ENCODE results near the gene ERVW-1. TPM values are rescaled to one million over a fixed set of nuclear protein-coding genes. Genes with fewer than 3 reads are reported as not detected.
"Not testable (repeated sequence)": the region's sequence is repeated elsewhere in the genome, so short reads cannot be mapped to it uniquely, and the experiment has no call there.

The ERVW-1 gene, protein sequence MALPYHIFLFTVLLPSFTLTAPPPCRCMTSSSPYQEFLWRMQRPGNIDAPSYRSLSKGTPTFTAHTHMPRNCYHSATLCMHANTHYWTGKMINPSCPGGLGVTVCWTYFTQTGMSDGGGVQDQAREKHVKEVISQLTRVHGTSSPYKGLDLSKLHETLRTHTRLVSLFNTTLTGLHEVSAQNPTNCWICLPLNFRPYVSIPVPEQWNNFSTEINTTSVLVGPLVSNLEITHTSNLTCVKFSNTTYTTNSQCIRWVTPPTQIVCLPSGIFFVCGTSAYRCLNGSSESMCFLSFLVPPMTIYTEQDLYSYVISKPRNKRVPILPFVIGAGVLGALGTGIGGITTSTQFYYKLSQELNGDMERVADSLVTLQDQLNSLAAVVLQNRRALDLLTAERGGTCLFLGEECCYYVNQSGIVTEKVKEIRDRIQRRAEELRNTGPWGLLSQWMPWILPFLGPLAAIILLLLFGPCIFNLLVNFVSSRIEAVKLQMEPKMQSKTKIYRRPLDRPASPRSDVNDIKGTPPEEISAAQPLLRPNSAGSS
- 1.00 TPM for polyA plus RNA-seq (2013, experiment 1 of 2)
- polyA plus RNA-seq (2013, experiment 2 of 2), result 1.0 TPM

DNA sequence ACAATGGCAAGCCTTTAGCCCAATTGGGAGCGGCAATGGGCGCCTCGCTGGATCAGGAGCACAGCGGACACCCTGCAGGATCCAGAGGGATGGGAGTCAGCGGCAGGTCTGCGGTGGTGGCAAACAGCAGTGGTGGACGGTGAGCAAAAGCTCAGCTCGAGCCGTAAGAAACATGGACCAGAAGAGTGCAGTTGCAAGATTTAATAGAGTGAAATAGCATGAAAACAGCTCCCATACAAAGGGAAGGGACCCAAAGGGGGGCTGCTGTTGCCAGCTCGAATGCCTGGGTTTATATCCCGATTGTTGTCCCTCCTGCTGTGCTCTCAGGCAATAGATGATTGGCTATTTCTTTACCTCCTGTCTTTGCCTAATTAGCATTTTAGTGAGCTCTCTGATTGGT lies at the start of gene ERVW-1:
TSS of gene ERVW-1 (minus strand) at position 266 of the 400 bp plus-strand sequence. CDS start 7,565 bp downstream, outside the sequence.
- not testable (repeated sequence) for H2BK15ac ChIP-seq (replicated peaks; ENCODE audit: low read depth); H3K56ac ChIP-seq (ENCODE audit: low read length); H3K27me3 ChIP-seq (ENCODE audit: insufficient read depth, low read length, poor library complexity); H3K4me2 ChIP-seq (ENCODE audit: low read length); H2AK5ac ChIP-seq (ENCODE audit: low read length); H3K79me1 ChIP-seq (ENCODE audit: low read length); H3K4me3 ChIP-seq (ENCODE audit: low read length); H3K9ac ChIP-seq (ENCODE audit: low read length); H3K36me3 ChIP-seq (ENCODE audit: control insufficient read depth, insufficient read depth, low read length); H3K4ac ChIP-seq (ENCODE audit: low read depth, low read length); H3K79me2 ChIP-seq (ENCODE audit: control insufficient read depth, insufficient read depth, low read length); H3K18ac ChIP-seq (ENCODE audit: low read length); H2BK120ac ChIP-seq (ENCODE audit: low read depth, low read length); H3K4me1 ChIP-seq (ENCODE audit: control insufficient read depth, low read depth, low read length); DNase-seq; H3K23ac ChIP-seq (ENCODE audit: low read length); H4K8ac ChIP-seq (ENCODE audit: low read depth, low read length); H4K5ac ChIP-seq (ENCODE audit: low read length); H2BK5ac ChIP-seq (ENCODE audit: low read length)
- WGBS (ENCODE audit: extremely low coverage, insufficient coverage, low lambda C conversion rate), result no CpG with 5 or more reads among the region's 11 CpGs
- H3K27ac ChIP-seq (ENCODE audit: low read depth, low read length), result peak within 1 kb of the TSS; percentile 0

DNA sequence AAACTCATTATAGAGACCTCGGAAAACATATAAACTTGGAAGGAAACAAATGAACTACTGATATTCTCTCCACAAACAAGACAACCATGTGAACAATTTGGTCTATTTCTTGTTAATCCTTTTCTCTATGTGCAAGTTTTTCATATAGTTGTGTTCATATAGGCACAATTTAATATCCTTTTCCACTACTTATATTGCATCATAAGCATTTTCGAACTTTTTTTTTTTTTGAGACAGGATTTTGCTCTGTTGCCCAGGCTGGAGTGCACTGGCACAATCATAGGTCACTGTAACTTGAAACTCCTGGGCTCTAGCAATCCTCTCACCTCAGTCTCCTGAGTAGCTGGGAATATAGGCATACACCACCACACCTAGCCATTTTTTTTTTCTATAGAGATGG lies 45.4 kb upstream of the ERVW-1 start:
- Histone ChIP-seq H4K8ac (ENCODE audit: low read depth, low read length) (no peak overlapping the region), H3K79me2 (ENCODE audit: control insufficient read depth, insufficient read depth, low read length) (no peaks in the 10 kb centered on the region), H2BK5ac (ENCODE audit: low read length) (no peak overlapping the region), H3K9ac (ENCODE audit: low read length) (no peak overlapping the region), H3K23ac (ENCODE audit: low read length) (no peak overlapping the region), H3K4me2 (ENCODE audit: low read length) (no peak overlapping the region), H2AK5ac (ENCODE audit: low read length) (no peak overlapping the region), H4K5ac (ENCODE audit: low read length) (no peak overlapping the region), H2BK15ac (replicated peaks; ENCODE audit: low read depth) (no peak overlapping the region), H3K4me1 (ENCODE audit: control insufficient read depth, low read depth, low read length) (no peaks in the 10 kb centered on the region), H3K27me3 (ENCODE audit: insufficient read depth, low read length, poor library complexity) (no peaks in the 10 kb centered on the region), H3K4me3 (ENCODE audit: low read length) (no peak overlapping the region), H3K27ac (ENCODE audit: low read depth, low read length) (no peak overlapping the region), H3K36me3 (ENCODE audit: control insufficient read depth, insufficient read depth, low read length) (no peaks in the 10 kb centered on the region), H3K4ac (ENCODE audit: low read depth, low read length) (no peak overlapping the region), H3K56ac (ENCODE audit: low read length) (no peak overlapping the region), H3K18ac (ENCODE audit: low read length) (no peak overlapping the region), H3K79me1 (ENCODE audit: low read length) (no peaks in the 10 kb centered on the region), H2BK120ac (ENCODE audit: low read depth, low read length) (no peak overlapping the region)
- no peak for DNase-seq
- no CpG with 5 or more reads among the region's 2 CpGs for WGBS (ENCODE audit: extremely low coverage, insufficient coverage, low lambda C conversion rate)

DNA sequence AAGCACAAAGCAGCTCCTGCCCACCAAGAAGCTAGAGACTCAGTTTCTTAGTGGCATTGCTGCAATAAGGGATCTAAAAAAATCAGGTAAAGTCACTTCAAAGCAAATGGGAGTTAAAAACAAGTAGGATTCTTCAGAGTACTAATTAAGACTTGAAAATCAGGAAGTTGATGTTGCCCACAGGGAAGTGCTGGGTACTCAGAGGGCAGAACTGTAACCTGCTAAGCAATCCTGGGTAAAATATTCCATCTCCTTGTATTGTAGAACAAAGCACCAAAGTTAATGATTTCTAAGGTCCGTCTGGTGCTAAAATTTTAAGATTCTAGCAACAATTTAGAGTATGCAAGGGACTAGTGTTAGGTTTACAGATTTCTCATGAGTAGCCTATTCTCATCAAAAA lies 42.3 kb upstream of the ERVW-1 start:
- Histone ChIP-seq H3K4me3 (ENCODE audit: low read length) (no peak overlapping the region), H3K4ac (ENCODE audit: low read depth, low read length) (no peak overlapping the region), H3K4me1 (ENCODE audit: control insufficient read depth, low read depth, low read length) (no peaks in the 10 kb centered on the region), H2AK5ac (ENCODE audit: low read length) (no peak overlapping the region), H3K27ac (ENCODE audit: low read depth, low read length) (no peak overlapping the region), H3K36me3 (ENCODE audit: control insufficient read depth, insufficient read depth, low read length) (no peaks in the 10 kb centered on the region), H4K8ac (ENCODE audit: low read depth, low read length) (no peak overlapping the region), H3K79me1 (ENCODE audit: low read length) (no peaks in the 10 kb centered on the region), H3K9ac (ENCODE audit: low read length) (no peak overlapping the region), H2BK15ac (replicated peaks; ENCODE audit: low read depth) (no peak overlapping the region), H2BK5ac (ENCODE audit: low read length) (no peak overlapping the region), H3K23ac (ENCODE audit: low read length) (no peak overlapping the region), H3K27me3 (ENCODE audit: insufficient read depth, low read length, poor library complexity) (no peaks in the 10 kb centered on the region), H3K79me2 (ENCODE audit: control insufficient read depth, insufficient read depth, low read length) (no peaks in the 10 kb centered on the region), H3K18ac (ENCODE audit: low read length) (no peak overlapping the region), H2BK120ac (ENCODE audit: low read depth, low read length) (no peak overlapping the region), H3K4me2 (ENCODE audit: low read length) (no peak overlapping the region), H4K5ac (ENCODE audit: low read length) (no peak overlapping the region), H3K56ac (ENCODE audit: low read length) (no peak overlapping the region)
- DNase-seq, result no peak
- WGBS (ENCODE audit: extremely low coverage, insufficient coverage, low lambda C conversion rate), result no CpG with 5 or more reads among the region's 1 CpG

DNA sequence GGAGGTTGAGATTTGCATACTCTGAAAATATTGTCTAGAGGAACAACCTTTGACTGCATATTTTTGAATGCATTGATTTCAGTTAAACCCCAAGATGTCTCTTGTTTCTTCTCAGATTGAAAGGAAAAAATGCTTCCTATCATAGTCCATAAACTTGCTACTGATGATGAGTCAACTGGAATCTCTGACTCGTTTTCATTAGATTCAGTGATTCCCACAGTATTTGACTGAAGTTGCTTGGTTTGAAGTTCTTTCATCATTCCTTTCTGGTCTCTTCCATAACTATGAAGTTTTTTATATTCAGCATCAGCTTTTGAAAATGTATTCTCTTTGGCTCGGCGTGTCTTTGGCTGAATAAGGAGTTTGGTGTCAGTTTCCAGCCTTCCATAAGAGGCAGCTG lies 39.9 kb upstream of the ERVW-1 start:
- WGBS (ENCODE audit: extremely low coverage, insufficient coverage, low lambda C conversion rate), result no CpG with 5 or more reads among the region's 3 CpGs
- H3K36me3 ChIP-seq (ENCODE audit: control insufficient read depth, insufficient read depth, low read length), result no peaks in the 10 kb centered on the region
- H3K4me2 ChIP-seq (ENCODE audit: low read length), result no peak overlapping the region
- no peak overlapping the region for H3K27ac ChIP-seq (ENCODE audit: low read depth, low read length)
- no peaks in the 10 kb centered on the region for H3K79me1 ChIP-seq (ENCODE audit: low read length)
- H2BK15ac ChIP-seq (replicated peaks; ENCODE audit: low read depth), result no peak overlapping the region
- no peak overlapping the region for H2AK5ac ChIP-seq (ENCODE audit: low read length)
- H3K9ac ChIP-seq (ENCODE audit: low read length), result no peak overlapping the region
- no peak overlapping the region for H2BK5ac ChIP-seq (ENCODE audit: low read length)
- H3K18ac ChIP-seq (ENCODE audit: low read length), result no peak overlapping the region
- no peaks in the 10 kb centered on the region for H3K79me2 ChIP-seq (ENCODE audit: control insufficient read depth, insufficient read depth, low read length)
- DNase-seq, result no peak
- H3K23ac ChIP-seq (ENCODE audit: low read length), result no peak overlapping the region
- H3K56ac ChIP-seq (ENCODE audit: low read length), result no peak overlapping the region
- H3K27me3 ChIP-seq (ENCODE audit: insufficient read depth, low read length, poor library complexity), result no peaks in the 10 kb centered on the region
- H3K4me1 ChIP-seq (ENCODE audit: control insufficient read depth, low read depth, low read length), result no peaks in the 10 kb centered on the region
- H4K8ac ChIP-seq (ENCODE audit: low read depth, low read length), result no peak overlapping the region
- H3K4ac ChIP-seq (ENCODE audit: low read depth, low read length), result no peak overlapping the region
- no peak overlapping the region for H3K4me3 ChIP-seq (ENCODE audit: low read length)
- H2BK120ac ChIP-seq (ENCODE audit: low read depth, low read length), result no peak overlapping the region
- no peak overlapping the region for H4K5ac ChIP-seq (ENCODE audit: low read length)

DNA sequence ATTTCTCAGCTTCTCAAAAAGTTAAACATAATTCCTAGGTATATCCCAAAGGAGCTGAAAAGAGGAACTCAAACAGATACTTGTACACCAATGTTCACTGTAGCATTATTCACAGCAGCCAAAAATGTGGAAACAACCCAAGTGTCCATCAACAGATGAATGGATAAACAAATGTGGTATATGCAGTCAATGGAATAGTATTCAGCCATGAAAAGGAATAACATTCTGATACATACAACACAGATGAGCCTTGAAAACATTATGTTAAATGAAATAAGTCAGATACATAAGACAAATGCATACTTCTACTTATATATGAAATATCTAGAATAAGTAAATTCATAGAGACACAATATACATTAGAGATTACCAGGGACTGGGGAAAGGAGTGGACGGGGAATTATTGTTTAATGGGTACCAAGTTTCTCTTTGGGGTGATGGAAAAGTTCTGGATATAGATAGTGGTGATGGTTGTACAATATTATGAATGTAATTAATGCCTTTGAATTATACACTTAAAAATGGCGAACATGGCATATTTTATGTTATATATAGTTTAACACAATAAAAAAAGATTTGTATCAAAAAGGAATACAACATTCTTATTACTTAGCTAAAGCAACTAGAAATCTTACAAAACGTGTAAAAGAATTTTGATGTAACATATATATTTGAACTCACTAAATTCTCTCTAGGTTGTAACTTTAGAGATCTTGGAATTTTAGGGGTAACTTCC lies 35.6 kb upstream of the ERVW-1 start:
- no peak overlapping the region for H3K27ac ChIP-seq (ENCODE audit: low read depth, low read length)
- no peak overlapping the region for H4K5ac ChIP-seq (ENCODE audit: low read length)
- H3K56ac ChIP-seq (ENCODE audit: low read length), result no peak overlapping the region
- WGBS (ENCODE audit: extremely low coverage, insufficient coverage, low lambda C conversion rate), result no CpG with 5 or more reads among the region's 3 CpGs
- no peak for DNase-seq
- H3K18ac ChIP-seq (ENCODE audit: low read length), result no peak overlapping the region
- no peaks in the 10 kb centered on the region for H3K79me2 ChIP-seq (ENCODE audit: control insufficient read depth, insufficient read depth, low read length)
- H2BK120ac ChIP-seq (ENCODE audit: low read depth, low read length), result no peak overlapping the region
- H3K4ac ChIP-seq (ENCODE audit: low read depth, low read length), result no peak overlapping the region
- no peaks in the 10 kb centered on the region for H3K4me1 ChIP-seq (ENCODE audit: control insufficient read depth, low read depth, low read length)
- no peak overlapping the region for H3K9ac ChIP-seq (ENCODE audit: low read length)
- H3K4me3 ChIP-seq (ENCODE audit: low read length), result no peak overlapping the region
- no peak overlapping the region for H4K8ac ChIP-seq (ENCODE audit: low read depth, low read length)
- no peak overlapping the region for H3K23ac ChIP-seq (ENCODE audit: low read length)
- H2AK5ac ChIP-seq (ENCODE audit: low read length), result no peak overlapping the region
- no peaks in the 10 kb centered on the region for H3K79me1 ChIP-seq (ENCODE audit: low read length)
- no peak overlapping the region for H3K4me2 ChIP-seq (ENCODE audit: low read length)
- H2BK5ac ChIP-seq (ENCODE audit: low read length), result no peak overlapping the region
- H3K27me3 ChIP-seq (ENCODE audit: insufficient read depth, low read length, poor library complexity), result no peaks in the 10 kb centered on the region
- H3K36me3 ChIP-seq (ENCODE audit: control insufficient read depth, insufficient read depth, low read length), result no peaks in the 10 kb centered on the region
- H2BK15ac ChIP-seq (replicated peaks; ENCODE audit: low read depth), result no peak overlapping the region
